ENCODE results near the gene AK1.

Gene AK1, protein sequence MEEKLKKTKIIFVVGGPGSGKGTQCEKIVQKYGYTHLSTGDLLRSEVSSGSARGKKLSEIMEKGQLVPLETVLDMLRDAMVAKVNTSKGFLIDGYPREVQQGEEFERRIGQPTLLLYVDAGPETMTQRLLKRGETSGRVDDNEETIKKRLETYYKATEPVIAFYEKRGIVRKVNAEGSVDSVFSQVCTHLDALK

DNA sequence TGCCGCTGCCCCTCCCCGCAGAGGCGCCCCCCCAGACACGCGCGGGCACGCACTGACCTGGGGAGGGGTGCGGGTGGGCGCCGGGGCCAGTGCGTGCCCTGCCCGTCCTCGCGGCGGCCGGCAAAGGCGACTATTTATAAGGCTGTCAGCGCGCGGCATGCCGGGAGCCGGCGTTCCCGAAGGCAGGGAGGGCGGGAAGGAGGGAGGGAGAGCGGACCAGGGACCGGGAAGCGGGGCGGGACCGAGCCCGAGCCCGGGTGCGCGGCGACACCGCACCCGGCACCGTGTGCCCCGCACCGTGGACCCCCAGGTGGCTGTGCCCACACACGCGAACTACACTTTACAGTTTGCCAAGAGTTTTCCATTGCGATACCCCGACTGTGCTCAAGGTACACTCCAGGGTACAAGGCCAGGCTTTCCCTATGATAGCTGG is at the start of gene AK1:
AK1 (minus strand) TSS at position 110 of the 433 bp plus-strand sequence. CDS start 3,058 bp downstream, outside the sequence.
- peak; percentile 60 for DNase-seq

DNA sequence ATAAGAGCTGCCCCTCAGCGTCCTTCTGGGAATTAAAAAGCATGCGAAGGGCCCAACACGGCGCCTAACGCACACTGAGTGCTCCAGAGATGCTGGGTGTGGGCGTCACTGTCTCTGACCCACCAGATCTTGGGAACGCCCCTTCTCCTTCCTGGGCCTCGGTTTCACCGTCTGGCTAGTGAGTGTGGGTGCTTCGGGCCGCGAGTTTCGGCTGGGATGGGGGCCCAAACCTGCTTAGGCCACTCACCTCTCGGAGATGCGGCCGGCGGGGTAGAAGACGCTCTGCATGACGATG is 49.4 kb upstream of the AK1 start:
- no peak for DNase-seq

DNA sequence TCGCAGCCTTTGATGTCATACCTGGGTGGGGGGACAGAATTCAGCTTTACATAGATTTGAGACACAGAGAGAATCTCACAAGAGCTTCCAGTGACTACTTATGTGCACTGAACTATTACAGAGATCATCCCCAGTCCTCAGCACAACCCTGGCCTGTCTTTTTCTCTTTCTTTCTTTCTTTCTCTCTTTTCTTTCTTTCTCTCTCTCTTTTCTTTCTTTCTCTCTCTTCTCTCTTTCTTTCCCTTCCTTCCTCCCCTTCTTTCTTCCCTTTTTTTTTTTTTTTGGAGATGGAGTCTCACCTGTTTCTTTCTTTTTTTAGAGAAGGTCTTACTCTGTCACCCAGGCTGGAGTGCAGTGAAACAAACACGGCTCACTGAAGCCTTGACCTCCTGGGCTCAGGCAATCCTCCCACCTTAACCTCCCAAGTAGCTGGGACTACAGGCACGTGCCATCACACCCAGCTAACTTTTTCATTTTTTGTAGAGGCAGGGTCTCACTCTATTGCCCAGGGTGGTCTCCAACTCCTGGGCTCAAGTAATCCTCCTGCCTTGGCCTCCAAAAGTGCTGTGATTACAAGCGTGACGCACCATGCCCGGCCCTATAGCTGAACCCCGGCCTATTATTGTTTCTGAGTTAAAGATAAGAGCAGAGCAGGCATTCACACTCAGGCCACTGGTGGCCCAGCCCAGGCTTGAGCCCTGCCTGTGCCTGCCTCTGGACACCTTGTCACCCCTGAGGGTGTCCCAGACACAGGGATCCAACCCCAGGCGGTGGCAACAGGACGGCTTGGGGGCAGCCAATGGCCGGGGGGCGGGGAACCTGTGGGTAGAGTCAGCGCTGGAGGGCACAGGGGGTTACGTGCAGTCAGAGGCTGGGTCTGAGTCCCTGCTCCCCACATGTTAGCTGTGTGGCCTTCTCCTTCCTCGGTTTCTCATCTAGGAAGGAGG is 48.8 kb upstream of the AK1 start:
- DNase-seq: no peak

DNA sequence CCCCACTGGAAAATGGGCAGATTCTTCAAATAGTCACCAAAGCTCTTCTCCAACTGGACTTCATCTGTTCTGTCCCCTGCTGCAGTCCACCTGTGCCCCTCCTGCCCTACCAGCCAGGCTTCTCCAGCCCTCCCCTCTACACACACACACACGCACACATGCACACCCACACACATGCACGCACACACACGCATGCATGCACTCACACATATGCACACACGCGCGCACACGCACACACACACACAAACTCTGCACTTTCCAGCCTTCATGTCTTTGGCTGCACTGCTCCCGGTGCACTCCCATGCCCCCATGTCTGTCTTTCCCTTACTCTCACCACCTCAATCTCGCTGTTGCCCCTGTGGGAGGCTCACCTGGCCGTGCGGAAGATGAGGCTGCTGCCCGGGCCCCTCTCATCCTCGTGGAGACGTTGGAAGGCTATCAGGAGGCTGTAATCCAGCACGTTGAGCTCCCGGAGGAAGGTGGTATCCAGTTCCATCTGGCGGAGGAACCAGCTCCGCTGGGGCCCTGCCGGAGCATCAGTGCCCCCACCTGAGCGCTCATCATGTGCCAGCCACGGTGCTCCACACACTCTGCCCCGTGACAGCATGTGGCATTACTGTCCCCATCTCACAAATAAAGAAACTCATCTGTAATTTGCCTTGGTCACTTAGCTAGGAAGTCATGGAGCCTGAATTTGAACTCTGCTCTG is 47.4 kb upstream of the AK1 start:
- DNase-seq: no peak

DNA sequence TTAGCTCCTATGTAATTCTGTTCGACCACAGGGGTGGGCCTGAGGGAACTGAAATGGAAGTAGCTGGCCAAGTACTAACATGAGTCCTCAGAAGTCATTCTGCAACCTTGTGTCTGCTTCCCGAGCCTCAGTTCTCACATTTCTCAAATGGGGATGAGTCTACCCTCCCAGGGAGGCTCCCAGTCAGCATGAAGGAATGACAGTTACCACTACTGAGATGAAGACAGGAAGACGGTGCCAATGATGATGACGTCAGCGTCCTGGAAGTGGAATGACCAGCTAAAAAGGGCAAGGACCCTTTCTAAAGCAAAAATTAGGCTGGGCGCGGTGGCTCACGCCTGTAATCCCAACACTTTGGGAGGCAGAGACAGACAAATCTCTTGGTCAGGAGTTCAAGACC is 46.3 kb upstream of the AK1 start:
- DNase-seq: peak; percentile 95

DNA sequence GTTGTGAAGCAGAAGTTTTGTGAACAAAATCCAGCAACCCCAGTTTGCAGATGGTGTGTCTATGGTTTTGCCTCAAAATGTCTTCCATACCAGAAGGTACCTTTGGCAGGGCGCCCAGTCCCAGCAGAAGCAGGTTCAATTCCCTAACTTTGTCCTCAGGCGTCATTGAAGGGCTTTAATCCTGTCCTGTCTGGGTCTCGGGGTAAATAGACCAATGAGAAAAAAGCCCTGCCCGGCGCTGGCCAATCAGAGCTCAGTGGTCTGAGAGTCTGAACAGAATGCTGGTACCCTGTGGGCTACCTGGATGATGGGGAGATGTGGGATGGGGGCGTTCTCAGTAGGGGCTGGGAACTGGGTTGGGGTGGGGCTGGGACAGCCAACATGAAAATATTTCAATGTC is 45.6 kb upstream of the AK1 start:
- DNase-seq: no peak

DNA sequence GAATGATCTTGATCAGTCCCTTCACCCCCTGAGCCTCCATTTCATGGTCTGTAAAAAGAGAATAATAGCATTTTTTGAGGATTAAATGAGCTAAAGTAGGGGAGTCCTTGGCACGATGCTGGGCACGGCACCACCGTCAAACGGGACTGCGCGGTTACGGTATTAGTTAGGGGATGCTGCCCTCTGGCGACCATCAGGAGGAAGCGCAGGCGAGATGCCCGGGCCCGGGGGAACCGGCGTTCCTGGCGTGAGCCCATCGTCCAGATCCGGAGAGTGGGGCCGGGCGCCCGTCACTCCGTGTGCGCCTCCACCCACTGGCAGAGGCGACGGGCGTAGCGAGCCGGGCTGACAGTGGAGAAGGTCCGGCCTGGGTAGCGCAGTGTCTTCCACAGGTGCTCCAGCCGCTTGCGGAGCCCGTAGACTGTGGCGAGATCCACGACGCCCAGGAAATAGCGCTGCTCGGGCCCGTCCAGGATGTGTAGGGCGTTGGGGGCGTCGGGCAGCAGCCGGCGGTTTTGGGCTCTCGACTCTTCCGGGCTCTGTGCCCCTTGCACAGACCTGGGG is 44.2 kb upstream of the AK1 start:
- peak; percentile 49 for DNase-seq

DNA sequence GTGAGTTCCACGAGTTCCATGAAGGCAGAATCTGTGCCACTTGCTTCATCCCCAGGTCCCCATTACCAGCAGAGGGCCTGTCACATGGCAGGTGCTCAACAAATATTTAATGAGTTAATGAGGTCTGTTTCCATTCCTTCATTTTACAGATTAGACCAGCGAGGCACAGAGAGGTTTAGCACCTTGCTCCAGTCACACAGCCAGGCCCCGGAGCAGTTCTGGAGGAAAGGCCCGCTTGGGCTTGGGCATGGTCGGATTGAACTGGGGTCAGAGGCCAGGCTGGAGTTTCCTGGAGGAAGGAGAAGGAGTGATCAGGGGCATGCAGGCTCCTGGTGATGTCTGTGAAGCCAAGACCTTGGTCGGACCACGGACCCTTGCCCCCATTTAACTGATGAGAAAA is 43.3 kb upstream of the AK1 start:
- no peak for DNase-seq

DNA sequence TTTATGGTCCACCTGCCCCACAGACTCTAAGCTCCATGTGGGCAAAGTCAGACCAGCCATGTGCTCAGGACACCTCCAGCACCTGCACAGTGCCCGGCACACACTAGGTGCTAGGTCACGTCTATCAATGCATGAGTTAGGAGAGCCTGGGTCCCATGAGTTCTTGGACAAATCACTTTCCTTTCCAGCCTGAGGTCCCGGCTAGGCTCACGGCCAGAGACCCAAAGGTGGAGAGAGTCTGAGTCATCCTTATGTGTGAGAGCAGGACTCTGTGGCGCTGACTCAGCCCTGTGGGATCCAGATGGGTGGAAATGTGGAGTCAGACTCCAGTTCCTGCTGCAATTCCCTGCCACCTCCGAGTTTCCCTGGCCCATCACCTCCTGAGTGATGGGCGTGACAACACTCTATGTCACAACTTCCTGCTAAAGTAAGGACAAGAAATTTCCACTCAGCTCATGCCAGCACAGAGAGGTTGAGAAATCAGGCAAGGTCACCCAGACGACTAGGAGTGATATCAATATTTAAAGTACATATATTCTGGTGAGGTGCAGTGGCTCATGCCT is 41.9 kb upstream of the AK1 start:
- peak; percentile 99 for DNase-seq

DNA sequence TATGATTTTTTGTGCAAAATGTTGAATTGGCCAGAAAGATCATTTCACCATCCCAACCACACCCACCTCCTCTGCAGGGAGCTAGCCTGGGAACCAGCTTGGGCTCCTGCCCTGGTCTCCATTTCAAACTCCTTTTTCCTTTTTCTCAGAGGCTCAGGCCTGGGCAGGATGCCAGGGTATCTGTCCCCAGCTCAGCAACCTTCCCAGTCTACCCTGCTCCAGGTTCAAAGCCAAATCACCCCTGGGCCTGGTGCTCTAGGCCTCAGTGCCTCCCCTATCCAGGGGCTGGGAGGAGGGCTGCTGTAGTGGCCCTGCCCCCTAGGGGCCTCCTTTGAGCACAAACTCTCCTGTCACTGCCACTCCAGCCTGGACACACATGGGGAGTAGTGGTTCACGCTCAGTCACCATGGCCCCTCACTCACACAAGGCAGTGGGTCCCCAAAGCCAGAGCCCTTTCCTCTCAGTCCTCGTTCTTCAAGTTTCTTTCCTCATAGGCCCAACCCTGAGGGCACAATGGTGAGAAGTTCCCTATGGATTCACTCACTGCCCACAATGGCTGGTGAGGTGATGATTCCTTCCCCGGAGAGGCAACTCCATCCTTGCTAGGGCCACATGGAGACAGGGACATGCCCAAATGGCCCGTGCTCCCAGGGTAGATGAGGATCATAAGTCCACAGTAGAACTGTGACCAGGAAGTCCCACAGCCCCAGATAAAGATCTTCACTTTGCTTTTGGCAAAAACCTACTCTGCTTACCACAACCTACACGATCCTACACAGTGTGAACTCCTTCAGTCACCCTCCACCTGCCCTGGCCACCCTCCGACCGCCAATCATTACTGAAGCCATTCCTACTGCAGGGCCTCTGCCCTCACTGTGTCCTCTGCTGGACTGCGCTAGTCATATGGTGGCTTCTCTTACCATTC is 41.0 kb upstream of the AK1 start:
- peak; percentile 35 for DNase-seq

DNA sequence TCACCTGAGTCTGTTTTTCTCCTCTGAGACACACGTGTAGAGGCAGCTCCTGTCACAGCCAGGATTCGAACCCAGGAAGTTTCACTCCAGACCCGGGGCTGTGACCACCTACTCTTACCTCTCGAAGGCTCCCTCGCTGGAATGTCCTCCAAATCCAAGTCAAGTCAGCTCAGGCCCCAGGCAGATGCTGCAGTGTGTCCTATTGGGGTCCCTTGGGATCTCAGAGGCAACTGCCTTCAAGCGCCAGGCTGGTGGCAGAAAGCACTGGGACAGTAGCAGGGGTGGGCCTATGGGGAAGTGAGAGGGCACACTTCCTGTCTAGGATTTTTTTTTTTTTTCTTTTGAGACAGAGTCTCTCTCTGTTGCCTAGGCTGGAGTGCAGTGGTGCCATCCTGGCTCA is 40.1 kb upstream of the AK1 start:
- DNase-seq: no peak

DNA sequence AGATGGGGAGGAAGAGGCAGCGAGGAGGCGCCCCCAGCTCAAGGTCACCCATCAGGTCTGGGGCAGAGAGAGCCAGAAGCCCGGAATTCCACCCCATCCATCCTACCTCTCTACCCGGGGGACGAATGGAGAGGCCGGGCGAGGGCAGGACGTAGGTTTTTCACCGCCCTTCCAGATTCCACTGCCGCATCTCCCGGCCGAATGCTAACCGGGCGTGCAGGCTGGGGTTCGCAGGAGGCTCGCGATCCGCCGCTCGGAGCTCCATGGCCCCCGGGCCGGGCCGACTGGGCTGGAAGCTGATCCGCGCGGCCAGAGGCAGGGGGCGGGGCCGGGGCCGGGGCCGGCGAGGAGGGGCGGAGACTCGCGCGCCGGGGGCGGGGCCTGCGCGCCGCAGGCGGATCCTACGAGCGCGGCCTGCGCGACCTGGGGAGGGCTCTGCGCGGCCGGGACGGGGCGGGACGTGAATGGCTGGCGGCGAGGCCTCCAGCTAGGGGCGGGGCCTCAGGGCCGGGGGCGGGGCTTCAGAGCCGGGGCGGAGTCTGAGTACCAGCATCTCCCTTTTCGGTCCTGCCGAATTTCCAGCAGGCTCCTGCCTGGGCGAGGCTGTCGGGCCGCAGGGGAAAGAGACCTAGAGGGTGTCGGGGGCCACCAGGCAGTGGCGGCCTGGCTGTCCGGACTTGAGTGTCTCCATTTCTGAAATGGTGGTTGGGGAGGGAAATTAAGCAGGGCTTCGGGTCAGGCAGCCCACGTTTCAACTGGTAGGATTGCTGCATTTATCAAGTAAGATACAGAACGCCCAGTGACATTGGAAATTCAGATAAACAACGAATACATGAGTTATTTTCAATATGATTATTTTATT is 39.5 kb upstream of the AK1 start, which contains the start of gene ST6GALNAC4:
ST6GALNAC4 (minus strand) TSS at position 322 of the 862 bp plus-strand sequence. CDS start 622 bp downstream, outside the sequence.
- peak; percentile 90 for DNase-seq

DNA sequence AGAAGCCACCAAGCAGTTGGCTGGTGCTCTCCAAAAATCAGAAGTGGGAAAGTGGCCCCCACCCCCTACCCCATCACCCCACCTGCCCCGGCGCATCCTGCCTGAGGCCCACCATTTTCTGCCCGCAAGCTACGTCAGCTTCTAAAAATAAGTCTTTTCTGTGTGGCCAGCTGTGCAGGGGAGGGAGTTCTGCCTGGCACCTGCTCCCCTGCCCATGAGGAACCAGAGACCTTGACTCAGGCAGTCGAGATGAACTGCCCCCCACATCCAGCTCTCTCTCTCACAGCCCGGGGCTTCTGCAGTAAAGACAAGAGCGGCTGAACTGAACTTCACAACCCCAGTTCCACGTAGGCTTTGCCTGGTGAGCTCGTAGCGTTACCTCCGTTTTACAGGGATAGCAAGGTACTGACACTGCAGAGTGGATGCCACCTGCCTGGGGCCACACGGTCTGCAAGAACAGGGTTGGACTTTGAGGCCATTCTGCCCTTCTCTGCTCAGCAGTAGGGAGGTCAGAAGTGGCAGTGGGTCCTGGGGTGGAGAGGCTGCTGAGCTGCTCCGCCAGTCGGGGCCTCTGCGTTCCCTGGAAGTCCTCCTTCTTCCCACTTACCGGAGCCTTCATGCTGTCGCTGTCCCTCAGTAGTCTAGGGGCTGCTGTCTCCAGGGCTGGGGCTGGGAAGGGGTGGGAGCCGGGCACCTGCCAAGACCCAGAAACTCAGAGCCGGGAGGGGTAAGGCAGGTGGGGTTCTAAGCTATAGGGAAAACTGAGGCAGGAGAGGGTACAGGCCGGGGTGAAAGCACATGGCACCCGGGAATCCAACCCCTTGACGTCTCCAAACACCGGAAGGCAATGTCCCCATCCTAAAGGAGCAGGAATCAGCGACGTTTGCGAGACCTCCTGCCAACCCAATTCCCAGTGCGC is 38.6 kb upstream of the AK1 start:
- no peak for DNase-seq

DNA sequence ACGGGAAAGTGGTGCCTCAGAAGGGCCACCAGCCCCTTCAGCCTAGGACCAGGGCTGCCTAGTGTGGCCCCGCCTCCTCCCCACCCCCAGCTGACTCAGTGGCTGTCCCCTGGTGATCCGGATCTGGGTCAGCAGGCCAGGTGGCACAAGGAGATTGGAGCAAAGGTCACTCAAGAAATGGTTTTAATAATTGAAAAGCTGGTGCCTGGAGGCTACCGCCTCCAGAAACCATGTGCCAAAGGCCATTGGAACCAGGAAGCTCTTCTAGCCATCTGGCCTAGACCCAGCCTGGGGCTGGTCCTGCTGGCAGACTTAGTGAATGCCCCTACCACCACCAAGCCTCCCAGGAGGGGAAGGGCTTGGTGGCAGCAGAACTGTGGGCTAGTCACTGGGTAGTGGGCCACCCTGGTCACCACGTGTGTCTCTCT is 37.9 kb upstream of the AK1 start:
- no peak for DNase-seq

DNA sequence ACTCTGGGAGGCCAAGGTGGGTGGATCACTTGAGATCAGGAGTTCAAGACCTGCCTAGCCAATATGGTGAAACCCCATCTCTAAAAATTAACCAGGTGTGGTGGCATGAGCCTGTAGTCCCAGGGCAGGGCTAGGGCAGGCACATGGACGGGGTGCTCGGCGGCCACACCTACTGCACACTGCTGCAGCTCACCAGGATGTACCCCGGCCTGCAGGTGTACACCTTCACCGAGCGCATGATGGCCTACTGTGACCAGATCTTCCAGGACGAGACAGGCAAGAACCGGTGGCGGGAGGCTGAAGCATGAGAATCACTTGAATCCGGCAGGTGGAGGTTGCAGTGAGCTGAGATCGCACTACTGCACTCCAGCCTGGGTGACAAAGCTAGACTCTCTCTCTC is 36.2 kb upstream of the AK1 start:
- no peak for DNase-seq

DNA sequence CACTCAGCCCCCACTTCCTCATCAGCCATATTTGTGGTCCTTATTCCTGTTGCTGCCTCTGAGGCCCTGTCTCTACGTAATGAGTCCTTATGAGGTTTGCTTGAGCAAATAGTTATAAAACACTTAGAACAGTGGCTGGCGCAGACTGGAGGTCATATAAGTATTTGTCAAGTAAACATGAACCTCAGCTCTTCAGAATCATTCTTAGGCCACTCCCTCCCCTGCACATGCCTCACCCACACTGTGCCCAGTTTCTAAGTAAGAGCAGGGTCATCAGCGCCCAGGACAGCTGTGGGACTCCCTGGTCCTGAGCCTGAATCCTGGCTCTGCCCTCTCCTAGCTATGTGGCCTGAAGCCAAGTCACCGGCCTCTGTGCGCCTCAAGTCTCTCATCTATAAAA is 35.4 kb upstream of the AK1 start:
- no peak for DNase-seq

DNA sequence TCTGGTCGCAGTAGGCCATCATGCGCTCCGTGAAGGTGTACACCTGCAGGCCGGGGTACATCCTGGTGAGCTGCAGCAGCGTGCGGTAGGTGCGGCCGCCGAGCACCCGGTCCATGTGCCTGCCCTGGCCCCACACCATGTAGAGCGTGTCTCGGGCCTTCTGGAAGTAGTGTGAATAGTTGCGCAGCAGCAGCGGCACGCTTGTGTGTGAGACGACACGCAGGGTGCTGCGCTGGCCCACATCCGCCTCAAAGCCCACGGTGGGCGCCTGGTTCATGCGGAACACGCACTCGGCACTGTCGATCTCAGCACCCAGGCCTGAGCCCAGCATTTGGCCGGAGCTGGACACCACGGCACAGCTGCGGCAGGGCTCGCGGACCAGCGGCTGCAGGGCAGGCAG is 34.8 kb upstream of the AK1 start:
- DNase-seq: no peak

DNA sequence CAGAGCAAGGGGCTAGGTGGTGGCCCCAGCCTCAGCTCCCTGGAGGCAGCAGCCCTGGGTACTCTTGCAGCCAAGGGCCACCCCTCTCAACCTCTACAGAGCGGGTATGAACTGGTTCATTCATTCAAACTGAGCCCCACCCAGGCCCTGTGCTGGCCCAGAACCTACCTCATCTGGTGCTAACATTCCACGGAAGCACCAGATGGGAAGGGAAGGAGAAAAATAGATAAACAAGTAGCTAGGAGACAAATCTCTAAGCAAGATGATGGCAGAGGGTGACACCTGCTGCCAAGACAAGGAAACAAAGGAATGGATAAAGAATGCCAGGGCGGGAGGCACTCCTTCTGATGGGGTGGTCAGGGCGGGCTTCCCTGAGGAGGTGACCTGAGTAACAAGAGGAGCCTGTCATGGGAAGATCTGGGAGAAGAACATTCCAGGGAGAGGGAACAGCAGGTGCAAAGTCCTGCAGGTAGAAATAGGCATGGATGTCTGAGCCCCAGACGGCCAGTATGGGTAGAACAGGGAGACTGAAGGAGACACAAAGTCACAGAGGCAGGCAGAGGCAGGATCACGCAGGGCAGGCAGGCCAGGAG is 33.2 kb upstream of the AK1 start:
- DNase-seq: no peak

DNA sequence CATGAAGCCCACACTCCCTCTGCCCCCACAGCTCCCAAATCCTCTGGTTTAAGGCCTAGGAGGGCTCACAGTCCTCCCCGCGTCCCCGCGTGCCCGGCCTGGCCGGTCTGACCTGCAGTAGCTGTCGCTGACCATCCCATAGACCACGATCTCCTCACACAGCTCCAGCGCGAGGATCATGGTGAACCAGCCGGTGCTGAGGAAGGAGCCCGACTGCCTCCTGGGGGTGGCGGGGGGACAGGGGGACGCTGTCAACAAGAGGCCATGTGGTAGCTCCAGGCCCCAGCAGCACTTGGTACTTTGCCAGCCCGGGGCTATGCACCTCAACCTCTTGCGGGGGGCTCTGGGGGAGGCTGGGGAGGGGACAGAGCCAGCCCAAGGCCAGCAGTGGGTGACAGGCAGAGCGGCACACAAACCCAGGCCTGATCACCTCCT is 32.4 kb upstream of the AK1 start:
- no peak for DNase-seq

DNA sequence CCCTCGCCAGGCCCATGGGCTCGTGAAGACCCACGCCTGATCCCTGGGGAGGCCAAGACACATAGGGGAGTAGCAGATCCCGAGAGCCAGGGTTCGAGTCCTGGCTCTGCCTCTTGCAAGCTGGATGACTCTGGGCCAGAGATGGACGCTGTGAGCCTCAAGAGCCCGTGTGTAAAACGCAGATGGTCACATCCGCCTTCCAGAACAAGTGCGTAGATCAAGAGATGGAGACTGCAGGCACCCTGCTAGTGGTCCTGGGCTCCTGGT is 31.1 kb upstream of the AK1 start:
- DNase-seq: no peak
